ENCODE results near the gene ARNT2.

The ARNT2 gene

DNA sequence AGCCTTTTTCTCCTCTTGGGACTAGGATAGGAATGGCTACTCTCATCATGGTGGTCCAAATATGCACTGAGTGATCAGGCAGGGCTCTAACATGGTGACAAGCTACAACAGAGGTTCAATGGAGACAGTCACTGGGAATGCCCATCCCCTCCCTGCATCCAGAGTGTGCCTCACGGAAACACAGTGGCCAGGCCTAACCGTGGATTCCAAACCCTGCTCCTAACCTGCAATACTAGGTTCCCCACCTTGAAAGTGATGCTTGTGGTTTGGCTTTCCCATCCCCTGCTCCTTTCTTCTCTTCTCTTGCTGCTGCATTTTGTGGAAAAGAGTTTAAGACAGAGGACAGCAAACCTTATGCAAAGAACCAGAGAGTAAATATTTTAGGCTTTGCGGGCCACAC lies 216.0 kb downstream of the ARNT2 start:
- Mint-ChIP-seq H3K4me3 (no peak overlapping the region), H3K27me3 (ENCODE audit: low read depth, poor library complexity) (peaks cover 13% of the 10 kb centered on the region), H3K36me3 (ENCODE audit: low read depth) (peaks cover 4% of the 10 kb centered on the region), H3K4me1 (peaks cover 25% of the 10 kb centered on the region), H3K27ac (no peak overlapping the region), H3K9me3 (peaks cover 29% of the 10 kb centered on the region)
- DNase-seq, result no peak
- TF ChIP-seq, protein P1, sequence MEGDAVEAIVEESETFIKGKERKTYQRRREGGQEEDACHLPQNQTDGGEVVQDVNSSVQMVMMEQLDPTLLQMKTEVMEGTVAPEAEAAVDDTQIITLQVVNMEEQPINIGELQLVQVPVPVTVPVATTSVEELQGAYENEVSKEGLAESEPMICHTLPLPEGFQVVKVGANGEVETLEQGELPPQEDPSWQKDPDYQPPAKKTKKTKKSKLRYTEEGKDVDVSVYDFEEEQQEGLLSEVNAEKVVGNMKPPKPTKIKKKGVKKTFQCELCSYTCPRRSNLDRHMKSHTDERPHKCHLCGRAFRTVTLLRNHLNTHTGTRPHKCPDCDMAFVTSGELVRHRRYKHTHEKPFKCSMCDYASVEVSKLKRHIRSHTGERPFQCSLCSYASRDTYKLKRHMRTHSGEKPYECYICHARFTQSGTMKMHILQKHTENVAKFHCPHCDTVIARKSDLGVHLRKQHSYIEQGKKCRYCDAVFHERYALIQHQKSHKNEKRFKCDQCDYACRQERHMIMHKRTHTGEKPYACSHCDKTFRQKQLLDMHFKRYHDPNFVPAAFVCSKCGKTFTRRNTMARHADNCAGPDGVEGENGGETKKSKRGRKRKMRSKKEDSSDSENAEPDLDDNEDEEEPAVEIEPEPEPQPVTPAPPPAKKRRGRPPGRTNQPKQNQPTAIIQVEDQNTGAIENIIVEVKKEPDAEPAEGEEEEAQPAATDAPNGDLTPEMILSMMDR (IDR thresholded peaks at IDR 0.05), result no peak

- Mint-ChIP-seq H3K4me3 (no peak overlapping the region), H3K27ac (no peak overlapping the region), H3K4me1 (peaks cover 17% of the 10 kb centered on the region), H3K36me3 (ENCODE audit: low read depth) (peaks cover 4% of the 10 kb centered on the region), H3K9me3 (peaks cover 29% of the 10 kb centered on the region), H3K27me3 (ENCODE audit: low read depth, poor library complexity) (peaks cover 12% of the 10 kb centered on the region)
- TF ChIP-seq, protein P1 (IDR thresholded peaks at IDR 0.05), result no peak
- DNase-seq, result no peak
Observed at GRCh38 chr15:80620931-80621330, 216.7 kb downstream of the ARNT2 start.

DNA sequence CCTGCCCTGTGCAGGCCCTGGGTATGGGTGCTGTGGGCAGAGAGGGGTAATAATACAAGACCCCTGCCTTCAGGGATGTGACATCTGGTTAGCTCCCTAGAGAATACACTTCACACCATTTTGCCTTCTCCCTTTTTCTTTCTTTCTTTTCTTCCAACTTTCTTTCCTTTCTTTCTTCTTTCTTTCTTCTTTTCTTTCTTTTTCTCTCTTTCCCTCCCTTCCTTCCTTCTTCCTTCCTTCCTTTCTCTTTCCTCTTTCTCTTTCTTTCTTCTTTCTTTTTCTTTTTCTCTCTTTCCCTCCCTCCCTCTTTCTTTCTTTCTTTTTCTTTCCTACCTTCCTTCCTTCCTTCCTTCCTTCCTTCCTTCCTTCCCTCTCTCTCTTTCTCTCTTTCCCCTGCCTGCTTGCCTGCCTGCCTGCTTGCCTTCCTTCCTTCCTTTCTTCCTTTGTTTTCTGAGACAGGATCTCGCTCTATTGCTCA lies 222.5 kb downstream of the ARNT2 start:
- Mint-ChIP-seq H3K4me3 (no peak overlapping the region), H3K4me1 (peaks cover 19% of the 10 kb centered on the region), H3K36me3 (ENCODE audit: low read depth) (peaks cover 4% of the 10 kb centered on the region), H3K9me3 (peaks cover 17% of the 10 kb centered on the region), H3K27ac (no peak overlapping the region), H3K27me3 (ENCODE audit: low read depth, poor library complexity) (peaks cover 5% of the 10 kb centered on the region)
- no peak for DNase-seq
- TF ChIP-seq, protein P1 (IDR thresholded peaks at IDR 0.05), result no peak

GRCh38 chr15:80629355-80629754 lies 225.2 kb downstream of the ARNT2 start:
- no peaks in the 10 kb centered on the region for H3K36me3 Mint-ChIP-seq (ENCODE audit: low read depth)
- no peaks in the 10 kb centered on the region for H3K9me3 Mint-ChIP-seq
- no peak overlapping the region for H3K4me3 Mint-ChIP-seq
- no peak for DNase-seq
- peaks cover 18% of the 10 kb centered on the region for H3K4me1 Mint-ChIP-seq
- peaks cover 8% of the 10 kb centered on the region for H3K27me3 Mint-ChIP-seq (ENCODE audit: low read depth, poor library complexity)
- TF ChIP-seq, protein P1 (IDR thresholded peaks at IDR 0.05), result no peak
- H3K27ac Mint-ChIP-seq, result no peak overlapping the region

DNA sequence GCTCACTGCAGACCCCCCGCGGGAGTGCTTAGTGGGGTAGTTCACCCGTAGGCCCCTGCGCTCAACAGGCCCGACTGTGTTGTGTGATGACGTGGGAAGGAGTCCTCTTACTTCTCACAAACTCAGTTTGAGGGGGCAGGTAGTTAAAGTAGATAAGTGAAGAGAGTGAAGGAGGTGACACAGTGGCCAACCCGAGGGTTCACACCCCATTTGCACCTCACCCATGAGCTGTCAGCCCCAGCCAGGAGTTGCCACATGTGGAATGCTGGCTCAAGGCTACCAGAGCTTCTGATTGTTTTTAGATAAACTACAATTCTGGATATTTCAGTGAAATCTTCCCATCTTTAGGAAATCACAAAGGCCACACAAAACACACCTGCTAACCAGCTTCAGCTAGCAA lies 226.8 kb downstream of the ARNT2 start:
- H3K4me1 Mint-ChIP-seq, result peaks cover 18% of the 10 kb centered on the region
- TF ChIP-seq, protein P1 (IDR thresholded peaks at IDR 0.05), result no peak
- DNase-seq, result no peak
- no peaks in the 10 kb centered on the region for H3K36me3 Mint-ChIP-seq (ENCODE audit: low read depth)
- H3K27me3 Mint-ChIP-seq (ENCODE audit: low read depth, poor library complexity), result peaks cover 19% of the 10 kb centered on the region
- peak overlapping the region; percentile 71 for H3K27ac Mint-ChIP-seq
- H3K4me3 Mint-ChIP-seq, result no peak overlapping the region
- no peaks in the 10 kb centered on the region for H3K9me3 Mint-ChIP-seq

DNA sequence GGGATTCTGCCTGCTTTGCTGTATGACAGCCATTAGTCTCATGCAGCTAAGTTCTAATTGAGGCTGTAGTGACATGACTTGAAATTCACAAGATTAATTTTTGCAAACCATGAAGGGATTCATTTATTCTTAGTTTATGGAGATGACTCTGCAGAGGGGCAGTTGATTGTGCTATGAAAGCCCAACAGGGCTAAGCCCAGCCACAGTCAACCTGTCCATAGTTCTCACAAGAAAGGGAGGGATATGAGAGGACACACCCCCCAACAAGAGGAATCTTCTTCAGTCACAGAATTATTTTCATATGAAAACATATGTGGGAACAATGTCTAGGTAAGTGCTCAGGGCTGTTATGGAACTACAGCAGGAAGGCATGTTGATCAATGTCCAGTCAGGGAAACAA lies 229.0 kb downstream of the ARNT2 start:
- Mint-ChIP-seq H3K27ac (peak overlapping the region; percentile 4), H3K9me3 (no peaks in the 10 kb centered on the region), H3K36me3 (ENCODE audit: low read depth) (no peaks in the 10 kb centered on the region), H3K4me3 (no peak overlapping the region), H3K27me3 (ENCODE audit: low read depth, poor library complexity) (peaks cover 27% of the 10 kb centered on the region), H3K4me1 (peaks cover 18% of the 10 kb centered on the region)
- no peak for DNase-seq
- TF ChIP-seq, protein P1 (IDR thresholded peaks at IDR 0.05), result no peak

Data from nephron progenitor cell (in vitro differentiated cells).